Astrocyte (in vitro differentiated cells and primary cell): Measurements from ENCODE around the gene NANOGP8.

Source experiments
- EZH2 ChIP-seq: IDR thresholded peaks from 2 replicates; pipeline ENCODE4 v1.6.1; 2012; ENCODE audit warnings: mild to moderate bottlenecking, low read length, inconsistent platforms; ENCODE audit not compliant: insufficient read depth
- TF ChIP-seq, protein P1 (sequence below): IDR thresholded peaks from 2 replicates; pipeline ENCODE4 v1.5.1; 2011; ENCODE audit warnings: low read depth, mild to moderate bottlenecking, inconsistent platforms, low read length, moderate library complexity; ENCODE audit not compliant: insufficient read depth

DNA sequence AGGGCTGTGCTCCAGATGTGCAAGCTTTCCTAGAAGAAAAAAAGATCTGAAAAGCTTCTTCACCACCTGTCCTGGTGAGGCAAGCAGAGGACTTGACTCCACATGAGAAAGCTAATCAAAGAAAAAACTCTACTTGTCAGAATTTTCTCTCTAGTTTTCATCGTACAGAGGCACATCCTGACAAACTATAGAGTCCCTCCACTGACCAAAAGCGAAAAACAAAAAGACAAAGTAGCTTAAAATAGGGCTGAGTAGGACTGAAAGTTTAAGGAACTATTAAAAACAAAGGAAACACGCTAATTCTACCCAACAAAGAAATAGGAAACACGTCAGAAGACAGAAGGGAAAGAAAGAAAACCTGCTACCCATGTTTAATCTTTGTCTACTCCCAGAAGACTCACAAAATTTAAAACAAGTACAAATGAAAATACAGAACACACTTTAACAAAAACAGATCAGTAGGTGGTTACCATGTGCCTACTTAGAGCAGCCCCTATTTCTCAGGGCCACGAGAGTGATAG, 26.5 kb downstream of the NANOGP8 start:
- TF ChIP-seq, protein P1, sequence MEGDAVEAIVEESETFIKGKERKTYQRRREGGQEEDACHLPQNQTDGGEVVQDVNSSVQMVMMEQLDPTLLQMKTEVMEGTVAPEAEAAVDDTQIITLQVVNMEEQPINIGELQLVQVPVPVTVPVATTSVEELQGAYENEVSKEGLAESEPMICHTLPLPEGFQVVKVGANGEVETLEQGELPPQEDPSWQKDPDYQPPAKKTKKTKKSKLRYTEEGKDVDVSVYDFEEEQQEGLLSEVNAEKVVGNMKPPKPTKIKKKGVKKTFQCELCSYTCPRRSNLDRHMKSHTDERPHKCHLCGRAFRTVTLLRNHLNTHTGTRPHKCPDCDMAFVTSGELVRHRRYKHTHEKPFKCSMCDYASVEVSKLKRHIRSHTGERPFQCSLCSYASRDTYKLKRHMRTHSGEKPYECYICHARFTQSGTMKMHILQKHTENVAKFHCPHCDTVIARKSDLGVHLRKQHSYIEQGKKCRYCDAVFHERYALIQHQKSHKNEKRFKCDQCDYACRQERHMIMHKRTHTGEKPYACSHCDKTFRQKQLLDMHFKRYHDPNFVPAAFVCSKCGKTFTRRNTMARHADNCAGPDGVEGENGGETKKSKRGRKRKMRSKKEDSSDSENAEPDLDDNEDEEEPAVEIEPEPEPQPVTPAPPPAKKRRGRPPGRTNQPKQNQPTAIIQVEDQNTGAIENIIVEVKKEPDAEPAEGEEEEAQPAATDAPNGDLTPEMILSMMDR: no peak
- no peak for TF ChIP-seq EZH2
